ENCODE measurements around the gene ADAMTS9. TPM values are rescaled to one million over a fixed set of nuclear protein-coding genes. Genes with fewer than 3 reads are reported as not detected.

The ADAMTS9 gene
- total and polyA plus RNA-seq, 2 experiments from 2014 or later, result 0.31 to 0.81 TPM

GRCh38 chr3:64728994-64729393 lies 41.2 kb upstream of the ADAMTS9 start (continued):
- TF ChIP-seq ZNF114 (CRISPR knock-in tag; IDR thresholded peaks at IDR 0.05), result no peak
- TF ChIP-seq POLR2AphosphoS5 (IDR thresholded peaks at IDR 0.05; ENCODE audit: low read depth), result no peak
- TF ChIP-seq ZNF331 (CRISPR knock-in tag; IDR thresholded peaks at IDR 0.05; ENCODE audit: low read depth), result no peak
- no peak for TF ChIP-seq NANOG (IDR thresholded peaks at IDR 0.05; ENCODE audit: borderline replicate concordance)

GRCh38 chr3:64728428-64728827 lies 40.6 kb upstream of the ADAMTS9 start:
- Histone ChIP-seq H3K4me3 (no peak overlapping the region), H2AFZ (no peak overlapping the region), H3K9me2 (ENCODE audit: insufficient read depth) (no peaks in the 10 kb centered on the region; the same call in 1 of the 2 replicates), H3K27me3 (ENCODE audit: insufficient read depth) (no peaks in the 10 kb centered on the region), H3K4me2 (no peak overlapping the region), H3K4me1 (ENCODE audit: insufficient read depth) (peaks cover 16% of the 10 kb centered on the region), H3K36me3 (ENCODE audit: insufficient read depth) (no peaks in the 10 kb centered on the region), H3K79me2 (replicated peaks; ENCODE audit: insufficient read depth) (no peaks in the 10 kb centered on the region), H3F3A (replicated peaks; ENCODE audit: low read depth) (no peaks in the 10 kb centered on the region), H4K20me1 (replicated peaks; ENCODE audit: insufficient read depth) (no peaks in the 10 kb centered on the region), H3K27ac (ENCODE audit: low read depth) (no peak overlapping the region)
- Mint-ChIP-seq H3K27me3 (ENCODE audit: insufficient read depth, low read depth, poor library complexity) (peaks cover 3% of the 10 kb centered on the region), H3K27ac (no peak overlapping the region), H3K9me3 (no peaks in the 10 kb centered on the region), H3K4me1 (peaks cover 22% of the 10 kb centered on the region), H3K4me3 (no peak overlapping the region), H3K36me3 (ENCODE audit: low read depth) (no peaks in the 10 kb centered on the region)
- TF ChIP-seq STAT1 (IDR thresholded peaks at IDR 0.05; ENCODE audit: unreplicated experiment), result no peak
- TF ChIP-seq EZH2phosphoT487 (IDR thresholded peaks at IDR 0.05; ENCODE audit: unreplicated experiment), result no peak
- no peak for TF ChIP-seq POLR2AphosphoS5 (IDR thresholded peaks at IDR 0.05; ENCODE audit: low read depth)
- no peak for TF ChIP-seq ZNF331 (CRISPR knock-in tag; IDR thresholded peaks at IDR 0.05; ENCODE audit: low read depth)
- no peak for TF ChIP-seq CREB1 (CRISPR knock-in tag; IDR thresholded peaks at IDR 0.05; ENCODE audit: low read depth)
- no peak for TF ChIP-seq JUNB (IDR thresholded peaks at IDR 0.05; ENCODE audit: unreplicated experiment)
- no peak for TF ChIP-seq EZH2 (IDR thresholded peaks at IDR 0.05; ENCODE audit: low read depth, unreplicated experiment)
- TF ChIP-seq REST (IDR thresholded peaks at IDR 0.05; ENCODE audit: unreplicated experiment), result no peak
- TF ChIP-seq ETS1 (IDR thresholded peaks at IDR 0.05), result no peak
- TF ChIP-seq ZNF462 (CRISPR knock-in tag; IDR thresholded peaks at IDR 0.05), result no peak
- TF ChIP-seq ZNF114 (CRISPR knock-in tag; IDR thresholded peaks at IDR 0.05), result no peak
- TF ChIP-seq CTCF (conservative IDR thresholded peaks at IDR 0.05; ENCODE audit: low read depth in 2 of 2), result no peak
- TF ChIP-seq NANOG (IDR thresholded peaks at IDR 0.05; ENCODE audit: borderline replicate concordance), result no peak
- ATAC-seq, result no peak
- DNase-seq (ENCODE audit: low spot score), result no peak
